Measurements from ENCODE around the gene CAMTA1. TPM values are rescaled to one million over a fixed set of nuclear protein-coding genes. Genes with fewer than 3 reads are reported as not detected.

Gene CAMTA1
- total RNA-seq, 1 donor from 2014 or later, result 47.9 TPM

DNA sequence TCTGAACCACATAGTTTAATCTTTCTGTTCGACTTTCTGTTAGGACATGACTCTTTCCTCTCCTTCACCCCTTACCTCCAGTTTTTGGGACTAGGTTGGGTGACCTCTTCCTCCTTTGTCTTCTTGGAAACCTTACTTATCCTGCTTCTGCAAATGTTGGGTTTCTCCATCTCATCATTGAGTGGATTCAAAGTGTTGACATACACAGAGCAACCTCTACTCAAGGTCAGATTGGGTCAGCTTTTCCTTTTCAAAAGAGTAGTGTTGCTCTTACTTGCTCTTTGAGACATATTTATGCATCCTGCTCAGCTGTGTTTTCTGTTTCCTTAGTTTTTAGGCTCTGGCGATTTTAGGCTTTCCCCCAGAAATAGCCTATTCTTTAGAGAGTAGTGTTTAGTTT is 3.7 kb downstream of the CAMTA1 start:
- peaks cover 5% of the 10 kb centered on the region for H3K36me3 ChIP-seq
- intact Hi-C loops (cut with DNase I), result no loop called here
- peaks cover 31% of the 10 kb centered on the region for H3K4me1 ChIP-seq
- no peaks in the 10 kb centered on the region for H3K9me3 ChIP-seq
- no peak for TF ChIP-seq CTCF (IDR thresholded peaks at IDR 0.05)
- DNase-seq, result no peak
- ATAC-seq, result no peak
- no peak overlapping the region for H3K27ac ChIP-seq
- H3K4me3 ChIP-seq, result no peak overlapping the region
- H3K27me3 ChIP-seq (ENCODE audit: low read depth), result no peaks in the 10 kb centered on the region

GRCh38 chr1:6790146-6790545 is 4.9 kb downstream of the CAMTA1 start:
- H3K36me3 ChIP-seq, result peaks cover 5% of the 10 kb centered on the region
- H3K4me1 ChIP-seq, result peaks cover 40% of the 10 kb centered on the region
- no peaks in the 10 kb centered on the region for H3K9me3 ChIP-seq
- DNase-seq, result no peak
- H3K27ac ChIP-seq, result no peak overlapping the region
- no peaks in the 10 kb centered on the region for H3K27me3 ChIP-seq (ENCODE audit: low read depth)
- H3K4me3 ChIP-seq, result no peak overlapping the region
- intact Hi-C loops (cut with DNase I), result no loop called here
- ATAC-seq, result no peak
- TF ChIP-seq CTCF (IDR thresholded peaks at IDR 0.05), result no peak

DNA sequence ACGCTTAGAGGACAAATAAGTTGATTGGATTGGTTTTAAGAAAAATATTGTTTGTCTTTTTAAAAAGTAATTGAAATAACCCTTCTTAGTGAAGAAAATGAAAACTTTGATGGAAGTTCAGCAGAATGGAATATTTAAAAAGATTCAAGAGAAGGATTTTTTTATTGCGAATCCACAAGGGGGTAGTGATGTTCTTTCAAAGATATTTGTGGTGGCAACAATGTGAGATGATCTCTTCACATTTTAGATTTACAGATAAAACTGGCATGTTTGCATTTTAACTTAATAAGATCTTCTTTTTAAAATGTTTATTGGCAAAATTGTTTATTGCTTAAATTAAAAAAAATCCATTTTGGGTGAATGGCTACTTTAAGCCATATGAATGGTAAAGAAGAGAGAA is 8.9 kb downstream of the CAMTA1 start:
- intact Hi-C loops (cut with DNase I), result no loop called here
- TF ChIP-seq CTCF (IDR thresholded peaks at IDR 0.05), result peak; percentile 39
- Histone ChIP-seq H3K4me1 (peaks cover 25% of the 10 kb centered on the region), H3K4me3 (no peak overlapping the region), H3K36me3 (peaks cover 5% of the 10 kb centered on the region), H3K27ac (no peak overlapping the region), H3K9me3 (no peaks in the 10 kb centered on the region), H3K27me3 (ENCODE audit: low read depth) (no peaks in the 10 kb centered on the region)
- DNase-seq (no peak), ATAC-seq (no peak)

- no peaks in the 10 kb centered on the region for H3K27me3 ChIP-seq (ENCODE audit: low read depth)
- no peak overlapping the region for H3K4me3 ChIP-seq
- H3K36me3 ChIP-seq, result peaks cover 5% of the 10 kb centered on the region
- H3K4me1 ChIP-seq, result peaks cover 26% of the 10 kb centered on the region
- ATAC-seq (no peak), DNase-seq (no peak)
- intact Hi-C loops (cut with DNase I), result no loop called here
- no peak for TF ChIP-seq CTCF (IDR thresholded peaks at IDR 0.05)
- H3K27ac ChIP-seq, result no peak overlapping the region
- no peaks in the 10 kb centered on the region for H3K9me3 ChIP-seq
Observed at GRCh38 chr1:6795203-6795602, 9.9 kb downstream of the CAMTA1 start.

- Histone ChIP-seq H3K4me3 (no peak overlapping the region), H3K9me3 (no peaks in the 10 kb centered on the region), H3K36me3 (peaks cover 5% of the 10 kb centered on the region), H3K4me1 (peaks cover 31% of the 10 kb centered on the region), H3K27me3 (ENCODE audit: low read depth) (no peaks in the 10 kb centered on the region), H3K27ac (no peak overlapping the region)
- DNase-seq, result no peak
- TF ChIP-seq CTCF (IDR thresholded peaks at IDR 0.05), result no peak
- ATAC-seq, result no peak
- intact Hi-C loops (cut with DNase I), result no loop called here
Observed at GRCh38 chr1:6795661-6796060, 10.4 kb downstream of the CAMTA1 start.

DNA sequence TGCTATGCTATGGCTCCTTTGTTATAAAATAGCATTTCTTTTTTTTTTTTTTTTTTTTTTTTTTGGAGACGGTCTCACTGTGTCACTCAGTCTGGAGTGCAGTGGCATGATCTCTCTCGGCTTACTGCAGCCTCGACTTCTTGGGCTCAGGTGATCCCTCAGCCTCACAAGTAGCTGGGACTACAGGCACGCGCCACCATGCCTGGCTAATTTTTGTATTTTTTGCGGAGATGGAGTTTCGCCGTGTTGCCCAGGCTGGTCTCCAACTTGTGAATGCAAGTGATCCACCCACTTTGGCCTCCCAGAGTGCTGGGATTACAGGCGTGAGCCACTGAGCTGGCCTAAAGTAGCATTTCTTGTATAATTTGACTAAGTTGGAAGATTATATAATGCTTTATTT is 10.8 kb downstream of the CAMTA1 start:
- H3K4me1 ChIP-seq, result peaks cover 35% of the 10 kb centered on the region
- H3K4me3 ChIP-seq, result no peak overlapping the region
- H3K27ac ChIP-seq, result no peak overlapping the region
- TF ChIP-seq CTCF (IDR thresholded peaks at IDR 0.05), result no peak
- peaks cover 5% of the 10 kb centered on the region for H3K36me3 ChIP-seq
- DNase-seq (no peak), ATAC-seq (no peak)
- intact Hi-C loops (cut with DNase I), result no loop called here
- no peaks in the 10 kb centered on the region for H3K27me3 ChIP-seq (ENCODE audit: low read depth)
- no peaks in the 10 kb centered on the region for H3K9me3 ChIP-seq

Measured in lower lobe of right lung (tissue), 2 donors.